ENCODE results near the gene SUSD3.

The SUSD3 gene

GRCh38 chr9:93117924-93118862, 59.7 kb downstream of the SUSD3 start:
- no peak for DNase-seq (ENCODE audit: low read depth, low spot score)
- ChIA-PET POLR2A (no interaction called here), CTCF (interaction anchor here (5.0 kb wide), 1 partner anchor 9 kb away, joined by 46 read pairs; no protein-coding TSS in a partner anchor)
- no peak overlapping the region for H3K4me3 ChIP-seq (ENCODE audit: low read depth, low read length)
- TF ChIP-seq CTCF (IDR thresholded peaks at IDR 0.05; ENCODE audit: insufficient read depth, low read length, missing control alignments), result no peak

GRCh38 chr9:93118863-93119702, 60.6 kb downstream of the SUSD3 start:
- CTCF ChIA-PET, result interaction anchor here (1.6 to 5.0 kb wide), 2 partner anchors 9 to 12 kb away, joined by 11 to 46 read pairs; no protein-coding TSS in a partner anchor
- DNase-seq (ENCODE audit: low read depth, low spot score), result no peak
- POLR2A ChIA-PET, result no interaction called here
- TF ChIP-seq CTCF (IDR thresholded peaks at IDR 0.05; ENCODE audit: insufficient read depth, low read length, missing control alignments), result no peak
- no peak overlapping the region for H3K4me3 ChIP-seq (ENCODE audit: low read depth, low read length)

DNA sequence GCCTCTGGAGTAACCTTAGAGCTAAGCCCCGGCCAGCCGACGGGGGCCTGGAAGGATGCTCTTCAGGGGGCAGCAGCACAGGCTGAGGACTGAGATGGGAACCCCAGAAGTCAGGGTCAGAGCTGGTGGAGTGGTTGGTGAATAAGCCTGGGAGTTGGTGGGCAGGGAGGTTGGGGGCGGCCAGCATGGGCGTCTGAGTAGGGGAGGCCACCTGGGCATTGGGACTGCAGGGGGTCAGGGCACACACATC, 61.1 kb downstream of the SUSD3 start:
- ChIA-PET CTCF (interaction anchor here (0.9 to 5.0 kb wide), 3 partner anchors 10 to 15 kb away, joined by 8 to 46 read pairs (median 11); no protein-coding TSS in a partner anchor), POLR2A (interaction anchor here (1.5 kb wide), 1 partner anchor 11 kb away, joined by 3 read pairs; no protein-coding TSS in a partner anchor)
- TF ChIP-seq CTCF (IDR thresholded peaks at IDR 0.05; ENCODE audit: insufficient read depth, low read length, missing control alignments), result no peak
- H3K4me3 ChIP-seq (ENCODE audit: low read depth, low read length), result no peak overlapping the region
- no peak for DNase-seq (ENCODE audit: low read depth, low spot score)

GRCh38 chr9:93119953-93120845, 61.7 kb downstream of the SUSD3 start:
- H3K4me3 ChIP-seq (ENCODE audit: low read depth, low read length), result no peak overlapping the region
- ChIA-PET CTCF (interaction anchor here (0.9 to 5.0 kb wide), 3 partner anchors 11 to 15 kb away, joined by 8 to 46 read pairs (median 11); no protein-coding TSS in a partner anchor), POLR2A (interaction anchor here (1.5 kb wide), 1 partner anchor 11 kb away, joined by 3 read pairs; no protein-coding TSS in a partner anchor)
- DNase-seq (ENCODE audit: low read depth, low spot score), result no peak
- peak; percentile 36 for TF ChIP-seq CTCF (IDR thresholded peaks at IDR 0.05; ENCODE audit: insufficient read depth, low read length, missing control alignments)

GRCh38 chr9:93120846-93121315, 62.4 kb downstream of the SUSD3 start:
- CTCF ChIA-PET, result interaction anchor here (1.2 to 5.0 kb wide), 2 partner anchors 11 to 14 kb away, joined by 3 to 46 read pairs; no protein-coding TSS in a partner anchor
- POLR2A ChIA-PET, result interaction anchor here (1.5 kb wide), 1 partner anchor 10 kb away, joined by 3 read pairs; no protein-coding TSS in a partner anchor
- no peak overlapping the region for H3K4me3 ChIP-seq (ENCODE audit: low read depth, low read length)
- no peak for DNase-seq (ENCODE audit: low read depth, low spot score)
- no peak for TF ChIP-seq CTCF (IDR thresholded peaks at IDR 0.05; ENCODE audit: insufficient read depth, low read length, missing control alignments)

All from AG04449 (cell line).